Measurements from ENCODE around the gene DCLK3.

Gene DCLK3

GRCh38 chr3:36663666-36664291, 100.6 kb downstream of the DCLK3 start:
- no peak for DNase-seq

- no peak for DNase-seq
These were observed 101.7 kb downstream of the DCLK3 start for GRCh38 chr3:36662626-36663025.

All from NCI-H1417 treated with DMSO at 0.1 percent for 48 hours (cell line).